Hepatocyte (in vitro differentiated cells): ENCODE data around the gene ZNF184. TPM values are rescaled to one million over a fixed set of nuclear protein-coding genes. Genes with fewer than 3 reads are reported as not detected.
A peak's percentile ranks its signal among the peaks of the same experiment; 100 is the strongest.

ENCODE experiments used
- DNase-seq: peaks from one replicate; pipeline ENCODE4 v3.0.0-alpha.2; 2016; ENCODE audit warnings: low spot score
- H2AFZ ChIP-seq: fragments of 200-600 bp; sonication (generic); 2 replicates; pipeline ENCODE4 v1.6.0; 2016; ENCODE audit warnings: antibody characterized with exemption, mild to moderate bottlenecking
- H3K27ac ChIP-seq: fragments of 200-600 bp; sonication (generic); 2 replicates; pipeline ENCODE4 v1.5.1; 2016; ENCODE audit warnings: mild to moderate bottlenecking
- H3K27me3 ChIP-seq: fragments of 200-600 bp; sonication (generic); 2 replicates; pipeline ENCODE4 v1.6.1; 2016
- H3K36me3 ChIP-seq: fragments of 200-600 bp; sonication (generic); replicated peaks from 2 replicates; pipeline ENCODE4 v1.5.1; 2016; ENCODE audit warnings: low read depth; ENCODE audit not compliant: insufficient read depth
- H3K4me1 ChIP-seq: fragments of 200-600 bp; sonication (generic); 2 replicates; pipeline ENCODE4 v1.5.1; 2016; ENCODE audit warnings: mild to moderate bottlenecking, moderate library complexity; ENCODE audit not compliant: insufficient read depth
- H3K4me2 ChIP-seq: fragments of 200-600 bp; sonication (generic); 2 replicates; pipeline ENCODE4 v1.6.0; 2016
- H3K4me3 ChIP-seq: fragments of 200-600 bp; sonication (generic); 2 replicates; pipeline ENCODE4 v1.5.1; 2016; ENCODE audit warnings: mild to moderate bottlenecking
- H3K79me2 ChIP-seq: fragments of 200-600 bp; sonication (generic); 2 replicates; pipeline ENCODE4 v1.6.0; 2017; ENCODE audit warnings: mild to moderate bottlenecking
- H3K9me2 ChIP-seq: fragments of 200-600 bp; sonication (generic); replicated peaks from 2 replicates; pipeline ENCODE4 v1.6.0; 2017; ENCODE audit warnings: mild to moderate bottlenecking; ENCODE audit not compliant: insufficient read depth
- H3K9me3 ChIP-seq: fragments of 200-600 bp; sonication (generic); 2 replicates; pipeline ENCODE4 v1.5.1; 2016; ENCODE audit warnings: low read depth, mild to moderate bottlenecking
- H4K20me1 ChIP-seq: fragments of 200-600 bp; sonication (generic); 2 replicates; pipeline ENCODE4 v1.6.0; 2016; ENCODE audit warnings: mild to moderate bottlenecking; ENCODE audit not compliant: insufficient read depth, poor library complexity, severe bottlenecking
- EZH2 ChIP-seq: fragments of 200-600 bp; sonication (generic); IDR thresholded peaks from 2 replicates; pipeline ENCODE4 v1.6.1; 2016; ENCODE audit warnings: antibody characterized with exemption, mild to moderate bottlenecking, borderline replicate concordance
- EZH2phosphoT487 ChIP-seq: fragments of 200-600 bp; sonication (generic); IDR thresholded peaks from one replicate; pipeline ENCODE4 v1.6.1; 2018; ENCODE audit warnings: antibody characterized with exemption, mild to moderate bottlenecking, low read depth, moderate library complexity; ENCODE audit not compliant: unreplicated experiment, severe bottlenecking
- WGBS: methylation state at CpG from one replicate; pipeline ENCODE4 v1.1.6; 2016; ENCODE audit warnings: low lambda C conversion rate; ENCODE audit errors: missing lambda C conversion rate; 5-methylcytosine and 5-hydroxymethylcytosine counted together
- polyA plus RNA-seq: library from polyadenylated mRNA; unstranded; fragments of >200 nt; fragmentation: Nextera tagmentation; extraction: Ambion mirVana; gene quantifications from 2 replicates; pipeline ENCODE4 v1.2.1, GENCODE V29; 2016
- total RNA-seq: library from RNA; depleted of rRNA; stranded (reverse); fragments of >200 nt; gene quantifications from 2 replicates; pipeline ENCODE4 v1.2.3, GENCODE V29; 2014
- TF ChIP-seq, protein P1 (sequence below): fragments of 200-600 bp; sonication (generic); IDR thresholded peaks from 2 replicates; pipeline ENCODE4 v1.5.1; 2016; ENCODE audit warnings: antibody characterized with exemption, mild to moderate bottlenecking; ENCODE audit not compliant: poor library complexity

ZNF184 gene
- 10.7 and 12.3 TPM in 2 replicates for total RNA-seq
- 5.1 and 5.3 TPM in 2 replicates for polyA plus RNA-seq

DNA sequence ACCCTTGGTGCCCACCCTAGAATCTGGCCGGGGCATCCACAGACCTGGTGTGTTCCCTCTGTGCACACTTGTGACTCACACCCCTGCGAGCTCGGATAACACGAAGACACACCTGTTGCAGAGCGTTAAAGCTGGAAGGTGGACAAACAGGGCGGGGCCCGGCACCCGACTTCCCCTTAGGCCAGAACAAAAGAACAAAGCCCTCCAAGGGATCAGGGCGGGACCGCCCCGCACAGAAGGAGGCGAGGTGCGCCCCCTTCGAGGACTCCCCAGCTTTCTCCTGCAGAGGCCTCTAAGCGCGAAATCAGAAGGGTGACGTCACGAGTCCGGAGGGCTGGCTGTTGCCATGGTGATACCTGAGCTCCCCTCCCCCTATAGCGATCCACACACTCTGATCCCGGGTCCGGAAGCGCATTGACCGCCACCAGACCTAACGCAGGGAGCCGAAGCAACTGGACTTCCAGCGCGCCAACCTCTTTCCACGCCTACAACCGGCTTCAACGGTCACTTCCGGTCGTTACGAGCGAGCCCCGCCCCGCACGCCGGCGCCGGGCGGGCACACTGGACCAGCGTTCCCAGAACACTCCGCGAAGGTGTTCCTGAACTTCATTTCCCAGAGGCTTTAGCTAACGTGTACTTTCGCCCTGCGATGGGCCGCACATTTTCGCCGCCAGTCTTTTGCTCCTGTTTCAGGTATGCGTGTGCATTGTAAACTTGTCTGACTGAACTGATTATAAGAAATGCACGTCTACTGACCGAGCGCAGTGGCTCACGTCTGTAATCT lies at the start of gene ZNF184:
TSS of gene ZNF184 (minus strand) at position 489 of the 784 bp plus-strand sequence. CDS start 811 bp downstream, outside the sequence.
- TF ChIP-seq EZH2phosphoT487 (no peak), EZH2 (no peak)
- TF ChIP-seq, protein P1, sequence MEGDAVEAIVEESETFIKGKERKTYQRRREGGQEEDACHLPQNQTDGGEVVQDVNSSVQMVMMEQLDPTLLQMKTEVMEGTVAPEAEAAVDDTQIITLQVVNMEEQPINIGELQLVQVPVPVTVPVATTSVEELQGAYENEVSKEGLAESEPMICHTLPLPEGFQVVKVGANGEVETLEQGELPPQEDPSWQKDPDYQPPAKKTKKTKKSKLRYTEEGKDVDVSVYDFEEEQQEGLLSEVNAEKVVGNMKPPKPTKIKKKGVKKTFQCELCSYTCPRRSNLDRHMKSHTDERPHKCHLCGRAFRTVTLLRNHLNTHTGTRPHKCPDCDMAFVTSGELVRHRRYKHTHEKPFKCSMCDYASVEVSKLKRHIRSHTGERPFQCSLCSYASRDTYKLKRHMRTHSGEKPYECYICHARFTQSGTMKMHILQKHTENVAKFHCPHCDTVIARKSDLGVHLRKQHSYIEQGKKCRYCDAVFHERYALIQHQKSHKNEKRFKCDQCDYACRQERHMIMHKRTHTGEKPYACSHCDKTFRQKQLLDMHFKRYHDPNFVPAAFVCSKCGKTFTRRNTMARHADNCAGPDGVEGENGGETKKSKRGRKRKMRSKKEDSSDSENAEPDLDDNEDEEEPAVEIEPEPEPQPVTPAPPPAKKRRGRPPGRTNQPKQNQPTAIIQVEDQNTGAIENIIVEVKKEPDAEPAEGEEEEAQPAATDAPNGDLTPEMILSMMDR: no peak
- H3K79me2 ChIP-seq: peaks cover 39% of the 10 kb centered on the region
- H4K20me1 ChIP-seq: no peaks in the 10 kb centered on the region
- no peaks in the 10 kb centered on the region for H3K9me2 ChIP-seq
- H3K9me3 ChIP-seq: no peaks in the 10 kb centered on the region
- WGBS: under 1% methylated on average over 56 of the region's 56 CpGs
- H3K4me2 ChIP-seq: peak within 1 kb of the TSS; percentile 87
- peak within 1 kb of the TSS; percentile 92 for H3K27ac ChIP-seq
- no peaks in the 10 kb centered on the region for H3K36me3 ChIP-seq
- peak within 1 kb of the TSS; percentile 70 for H2AFZ ChIP-seq
- H3K4me1 ChIP-seq: peaks cover 9% of the 10 kb centered on the region
- H3K27me3 ChIP-seq: no peaks in the 10 kb centered on the region
- DNase-seq: peak; percentile 98
- peak within 1 kb of the TSS; percentile 79 for H3K4me3 ChIP-seq

DNA sequence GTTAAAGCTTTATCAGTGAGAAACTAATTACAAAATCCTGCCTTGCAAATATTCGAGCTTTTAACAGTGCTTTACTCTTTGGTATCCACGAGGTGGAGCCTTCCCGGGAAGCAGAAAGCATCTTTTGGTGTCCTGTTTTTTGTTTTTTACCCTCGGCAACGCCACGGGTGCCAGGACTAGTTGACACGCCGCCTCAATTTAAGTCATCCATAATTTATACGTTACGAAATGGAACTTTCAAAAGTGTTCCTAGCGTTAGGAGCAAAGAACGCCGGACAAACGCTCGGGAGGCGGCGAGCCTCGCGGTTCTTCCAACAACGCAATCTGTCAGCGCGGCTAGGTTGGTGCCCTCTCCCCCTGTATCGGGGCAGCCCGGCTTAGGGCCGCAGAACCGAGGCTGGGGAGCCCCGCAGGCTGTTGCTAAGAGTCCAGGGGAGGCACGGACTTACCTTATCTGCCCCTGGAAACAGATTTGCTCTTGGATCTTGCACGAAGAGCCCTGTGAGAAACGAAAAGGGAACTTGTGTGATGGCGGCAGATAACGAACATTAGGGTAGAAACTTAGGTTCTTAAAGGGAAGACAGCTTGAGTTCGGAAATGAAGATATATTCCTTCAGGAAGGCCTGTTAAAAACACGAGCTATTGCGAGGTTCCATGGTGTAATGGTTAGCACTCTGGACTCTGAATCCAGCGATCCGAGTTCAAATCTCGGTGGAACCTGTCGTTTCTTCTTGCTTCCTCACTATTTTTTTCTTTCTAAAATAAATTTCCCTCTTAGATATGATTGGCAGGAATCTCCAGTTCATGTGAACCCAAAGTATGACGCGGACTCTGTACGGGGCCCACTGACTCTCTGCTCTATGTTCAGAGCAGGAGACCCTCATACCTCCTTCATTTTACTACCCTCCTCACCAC lies 46.2 kb upstream of the ZNF184 start:
- TF ChIP-seq EZH2: no peak
- TF ChIP-seq, protein P1: peak; percentile 83
- Histone ChIP-seq H3K27ac (peak overlapping the region; percentile 82), H3K9me3 (no peaks in the 10 kb centered on the region), H3K4me1 (no peaks in the 10 kb centered on the region), H3K4me2 (peak overlapping the region; percentile 71), H4K20me1 (no peaks in the 10 kb centered on the region), H3K9me2 (no peaks in the 10 kb centered on the region), H3K36me3 (no peaks in the 10 kb centered on the region), H3K4me3 (peak overlapping the region; percentile 78), H2AFZ (peak overlapping the region; percentile 68), H3K79me2 (no peaks in the 10 kb centered on the region), H3K27me3 (peaks cover 21% of the 10 kb centered on the region)
- DNase-seq: peak; percentile 88
- under 1% methylated on average over 42 of the region's 42 CpGs for whole genome bisulfite sequencing

DNA sequence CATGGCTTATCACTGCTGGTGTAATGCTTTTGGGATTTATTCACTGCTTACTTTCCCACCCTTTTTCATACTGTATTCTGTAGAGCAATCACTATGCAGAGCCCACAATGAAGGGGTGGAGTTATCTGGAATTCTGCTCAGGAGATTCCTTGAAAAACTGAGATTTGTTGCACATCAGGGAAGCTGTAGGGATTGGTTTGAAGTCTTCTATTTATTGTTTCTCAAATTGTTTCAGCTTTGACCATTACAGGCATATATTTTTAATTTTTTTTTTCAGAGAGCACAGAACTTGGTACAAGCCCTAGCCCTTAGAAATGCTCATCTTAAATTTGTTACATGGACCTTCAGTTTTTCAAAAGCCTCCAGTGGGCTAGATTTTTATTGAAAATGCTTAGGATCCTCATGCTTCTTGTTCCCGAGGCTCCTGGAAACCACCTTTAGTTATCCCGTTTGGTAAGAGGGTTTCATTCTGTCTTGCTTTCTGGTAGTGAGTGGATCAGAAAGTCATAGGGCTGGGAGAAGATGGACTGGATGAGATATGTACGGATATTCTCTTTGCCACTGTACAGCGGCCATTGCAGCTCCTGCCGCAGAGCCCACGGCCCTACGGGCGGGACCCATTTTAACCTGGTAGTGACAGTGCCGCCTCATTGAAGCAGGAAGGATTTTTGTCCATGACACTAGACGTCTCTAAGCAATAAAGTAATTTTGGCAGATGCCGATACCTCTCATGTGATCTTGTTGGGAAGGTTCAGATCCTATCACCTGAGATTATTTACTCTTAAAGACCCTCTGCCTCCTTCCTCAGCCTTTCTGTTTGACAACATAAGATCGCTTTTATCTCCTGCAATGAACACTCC lies 45.3 kb upstream of the ZNF184 start:
- Histone ChIP-seq H3K9me2 (no peaks in the 10 kb centered on the region), H2AFZ (peak overlapping the region; percentile 68), H3K79me2 (no peaks in the 10 kb centered on the region), H4K20me1 (no peaks in the 10 kb centered on the region), H3K4me2 (peak overlapping the region; percentile 71), H3K27ac (peak overlapping the region; percentile 82), H3K4me3 (peak overlapping the region; percentile 78), H3K36me3 (no peaks in the 10 kb centered on the region), H3K9me3 (no peaks in the 10 kb centered on the region), H3K4me1 (no peaks in the 10 kb centered on the region), H3K27me3 (peaks cover 29% of the 10 kb centered on the region)
- 60% methylated on average over 12 of the region's 12 CpGs for WGBS
- TF ChIP-seq EZH2 (no peak), EZH2phosphoT487 (no peak)
- TF ChIP-seq, protein P1: no peak
- DNase-seq: no peak
